B cell (primary cell): ENCODE results near the gene NOTCH1. TPM values are rescaled to one million over a fixed set of nuclear protein-coding genes. Genes with fewer than 3 reads are reported as not detected.
A peak's percentile ranks its signal among the peaks of the same experiment; 100 is the strongest.

Experiments used
- ATAC-seq: fragments of 200-7000 bp; cut with Tn5 transposase; one replicate; pipeline ENCODE4 v1.10.0; 2021; ENCODE audit warnings: low read depth, mild to moderate bottlenecking, moderate number of reproducible peaks, moderate library complexity
- CTCF ChIA-PET: fragments of 350-600 bp; sonication (Branson Sonifier 250); formaldehyde crosslinking; loops from one replicate; lab custom pipeline; 2021; ENCODE audit warnings: antibody characterized with exemption, inconsistent platforms; lab: Charles Lee
- POLR2A ChIA-PET: fragments of 350-600 bp; sonication (Branson Sonifier 250); formaldehyde crosslinking; loops from one replicate; lab custom pipeline; 2021; ENCODE audit warnings: antibody characterized with exemption; lab: Charles Lee
- DNase-seq: peaks from one replicate; pipeline ENCODE4 v3.0.0; 2013
- H2AFZ ChIP-seq: 2 replicates; pipeline ENCODE4 v1.6.1; 2012; ENCODE audit warnings: mild to moderate bottlenecking, low read depth, low read length; ENCODE audit not compliant: insufficient read depth, poor library complexity, severe bottlenecking
- H3K27ac ChIP-seq, 2 donors: 1 replicate in 1 of 2; 2 replicates in 1 of 2; pipeline ENCODE4 v1.5.1; 2012 to 2013; ENCODE audit warnings: low read length in 2 of 2, mild to moderate bottlenecking in 2 of 2, moderate library complexity in 1 of 2
- H3K27me3 ChIP-seq, 4 experiments: fragments of 200-600 bp in 1 of 4; sonication (generic) in 1 of 4; replicated peaks in 1 of 4; 1 replicate in 2 of 4; 2 replicates in 2 of 4; pipeline versions ENCODE4 v1.6.1 to v1.7.0; 2013 to 2016; ENCODE audit warnings: low read length in 3 of 4, mild to moderate bottlenecking in 2 of 4, mixed read lengths in 1 of 4, moderate library complexity in 1 of 4; ENCODE audit not compliant: insufficient read depth in 4 of 4, control insufficient read depth in 3 of 4; ENCODE audit errors: control extremely low read depth in 1 of 4
- H3K36me3 ChIP-seq, 2 experiments: replicated peaks in 1 of 2; 1 replicate in 1 of 2; 2 replicates in 1 of 2; pipeline versions ENCODE4 v1.6.1 to v1.7.1; 2013; ENCODE audit warnings: low read length in 1 of 2; ENCODE audit not compliant: insufficient read depth in 2 of 2, control insufficient read depth in 1 of 2; ENCODE audit errors: control extremely low read depth in 1 of 2, extremely low read depth in 1 of 2
- H3K4me1 ChIP-seq, 2 donors: fragments of 200-600 bp in 1 of 2; sonication (generic) in 1 of 2; 1 replicate in 1 of 2; 2 replicates in 1 of 2; pipeline versions ENCODE4 v1.5.1 to v1.6.1; 2013 to 2017; ENCODE audit warnings: low read length in 2 of 2; ENCODE audit not compliant: control insufficient read depth in 2 of 2, insufficient read depth in 2 of 2
- H3K4me2 ChIP-seq: replicated peaks from 2 replicates; pipeline ENCODE3; 2012; ENCODE audit warnings: mild to moderate bottlenecking, low read depth, low read length; ENCODE audit not compliant: poor library complexity, severe bottlenecking
- H3K4me3 ChIP-seq, 5 experiments: fragments of 200-600 bp in 1 of 5; sonication (generic) in 1 of 5; 1 replicate in 3 of 5; 2 replicates in 2 of 5; pipeline versions ENCODE4 v1.5.1 to v1.7.0; 2011 to 2016; ENCODE audit warnings: low read length in 4 of 5, mild to moderate bottlenecking in 4 of 5, low read depth in 2 of 5, control low read depth in 1 of 5, moderate library complexity in 1 of 5; ENCODE audit not compliant: insufficient read depth in 1 of 5; ENCODE audit errors: control extremely low read depth in 1 of 5, extremely low read depth in 1 of 5
- H3K79me2 ChIP-seq: fragments of 200-600 bp; sonication (generic); one replicate; pipeline ENCODE4 v1.6.0; 2016; ENCODE audit warnings: low read length; ENCODE audit not compliant: control insufficient read depth, insufficient read depth
- H3K9ac ChIP-seq: fragments of 200-600 bp; sonication (generic); 2 replicates; pipeline ENCODE4 v1.6.1; 2017; ENCODE audit warnings: mild to moderate bottlenecking, low read length, moderate library complexity
- H3K9me3 ChIP-seq, 3 donors: one replicate each; pipeline versions ENCODE4 v1.6.1 to v1.7.1; 2013; ENCODE audit warnings: low read length in 2 of 3; ENCODE audit not compliant: control insufficient read depth in 2 of 3, insufficient read depth in 1 of 3; ENCODE audit errors: control extremely low read depth in 1 of 3
- H4K20me1 ChIP-seq: 2 replicates; pipeline ENCODE4 v1.6.0; 2012; ENCODE audit warnings: mild to moderate bottlenecking, low read length; ENCODE audit not compliant: insufficient read depth, control insufficient read depth, poor library complexity, severe bottlenecking
- H3K27ac Mint-ChIP-seq: one replicate; pipeline ENCODE4 v1.8.0; 2021; ENCODE audit warnings: mixed read lengths
- H3K27me3 Mint-ChIP-seq: one replicate; pipeline ENCODE4 v1.8.0; 2021; ENCODE audit warnings: mixed read lengths
- H3K4me1 Mint-ChIP-seq: one replicate; pipeline ENCODE4 v1.8.0; 2021; ENCODE audit warnings: mixed read lengths
- H3K4me3 Mint-ChIP-seq: one replicate; pipeline ENCODE4 v1.8.0; 2021; ENCODE audit warnings: mixed read lengths
- H3K9me3 Mint-ChIP-seq: one replicate; pipeline ENCODE4 v1.8.0; 2022; ENCODE audit warnings: mixed read lengths; ENCODE audit not compliant: insufficient read depth
- CTCF ChIP-seq: fragments of 200-600 bp; IDR thresholded peaks from one replicate; pipeline ENCODE4 v1.8.0; 2022; ENCODE audit warnings: antibody characterized with exemption, mild to moderate bottlenecking
- EZH2 ChIP-seq: IDR thresholded peaks from 2 replicates; pipeline ENCODE4 v1.6.1; 2012; ENCODE audit warnings: borderline replicate concordance, low read depth, mild to moderate bottlenecking, moderate library complexity, low read length; ENCODE audit not compliant: insufficient read depth, poor library complexity, severe bottlenecking
- WGBS: methylation state at CpG from one replicate; pipeline ENCODE4 v1.1.5; 2013; ENCODE audit warnings: missing lambda C conversion rate; ENCODE audit not compliant: insufficient coverage; 5-methylcytosine and 5-hydroxymethylcytosine counted together
- intact Hi-C: fragments of 100-400 bp; cut with micrococcal nuclease; formaldehyde crosslinking; loops from one replicate; pipeline ENCODE4 v1.10.0; 2022
- polyA plus RNA-seq: library from polyadenylated mRNA; depleted of rRNA; stranded (reverse); fragments of >200 nt; gene quantifications from 2 replicates; pipeline ENCODE4 v1.2.3, GENCODE V29; 2012
- total RNA-seq, 2 donors: library from RNA; stranded (reverse); fragments of 120-200 nt in 1 of 2; gene quantifications; 1 replicate in 1 of 2; 2 replicates in 1 of 2; pipeline versions ENCODE4 v1.2.3 to v1.2.4, GENCODE V29; 2013 to 2022

Gene NOTCH1
- total and polyA plus RNA-seq, 2 donors (not counting 1 experiment from before 2014, with no cell fraction given): 16.6 to 38.5 TPM

- H3K9ac ChIP-seq: peak overlapping the region; percentile 42
- peak overlapping the region; percentile 81 for H3K4me2 ChIP-seq
- peaks cover 67% of the 10 kb centered on the region for H3K79me2 ChIP-seq
Observed at GRCh38 chr9:136537896-136538598, 7.8 kb downstream of the NOTCH1 start.

More at GRCh38 chr9:136537896-136538598, 7.8 kb downstream of the NOTCH1 start:
- ChIA-PET CTCF (interaction anchor here (0.8 to 3.3 kb wide), 7 partner anchors 8 to 127 kb away, joined by 3 to 23 read pairs (median 6); no protein-coding TSS in a partner anchor), POLR2A (interaction anchor here (0.6 to 1.3 kb wide), 2 partner anchors 14 to 28 kb away, joined by 3 to 9 read pairs; no protein-coding TSS in a partner anchor)
- H3K4me1 Mint-ChIP-seq: peaks cover 73% of the 10 kb centered on the region
- Histone ChIP-seq H3K4me3 (peak overlapping the region in 3 of 5 experiments; percentile 21 to 45 (median 29)), H3K27ac (peak overlapping the region; percentile 57 to 80), H3K36me3 (peaks cover 0 to 23% of the 10 kb centered on the region in 2 experiments), H3K27me3 (no peaks in the 10 kb centered on the region), H2AFZ (no peak overlapping the region), H3K9me3 (no peaks in the 10 kb centered on the region), H4K20me1 (peaks cover 97% of the 10 kb centered on the region), H3K4me1 (peaks cover 69 to 74% of the 10 kb centered on the region in 2 donors)
- H3K27me3 Mint-ChIP-seq: no peaks in the 10 kb centered on the region
- peak overlapping the region; percentile 23 for H3K4me3 Mint-ChIP-seq
- WGBS: 54% methylated on average over 13 of the region's 21 CpGs
- peak overlapping the region; percentile 89 for H3K27ac Mint-ChIP-seq
- no peak for TF ChIP-seq CTCF
- no peak for TF ChIP-seq EZH2
- intact Hi-C loops: loop anchor here (2.0 kb wide), 1 partner anchor 93 kb away; no protein-coding TSS in a partner anchor
- no peak for ATAC-seq
- no peaks in the 10 kb centered on the region for H3K9me3 Mint-ChIP-seq
- DNase-seq: no peak
